HepG2 (cell line): ENCODE data around the gene DNAJC30. TPM values are rescaled to one million over a fixed set of nuclear protein-coding genes. Genes with fewer than 3 reads are reported as not detected.

Experiments used
- KAT8 ChIP-seq: IDR thresholded peaks from 2 replicates; pipeline ENCODE4 v1.6.1; 2016; ENCODE audit warnings: missing genetic modification reagents, missing compliant biosample characterization
- NKX3-1 ChIP-seq: sonication (generic); formaldehyde crosslinking; IDR thresholded peaks from 2 replicates; pipeline ENCODE4 v1.5.0; 2020; ENCODE audit warnings: missing genetic modification reagents
- RAD21 ChIP-seq: fragments of 450-650 bp; formaldehyde crosslinking; IDR thresholded peaks from 2 replicates; pipeline ENCODE4 v1.5.0; 2020; ENCODE audit warnings: mild to moderate bottlenecking
- REPIN1 ChIP-seq: sonication (generic); formaldehyde crosslinking; IDR thresholded peaks from 2 replicates; pipeline ENCODE4 v1.8.0; 2022; ENCODE audit warnings: missing genetic modification reagents, low read depth, mild to moderate bottlenecking, borderline replicate concordance
- RFX3 ChIP-seq: IDR thresholded peaks from 2 replicates; pipeline ENCODE4 v1.6.1; 2016; ENCODE audit warnings: missing biosample characterization, missing genetic modification reagents
- SPEN ChIP-seq: sonication (generic); formaldehyde crosslinking; IDR thresholded peaks from 2 replicates; pipeline ENCODE4 v1.5.1; 2020; ENCODE audit warnings: low read depth, mild to moderate bottlenecking, missing genetic modification reagents
- SSRP1 ChIP-seq: IDR thresholded peaks from 2 replicates; pipeline ENCODE4 v1.6.1; 2016; ENCODE audit warnings: control low read depth
- ZBTB38 ChIP-seq: sonication (generic); formaldehyde crosslinking; IDR thresholded peaks from 2 replicates; pipeline ENCODE4 v1.5.1; 2020; ENCODE audit warnings: mild to moderate bottlenecking, missing genetic modification reagents
- ZBTB7B ChIP-seq: sonication (generic); formaldehyde crosslinking; IDR thresholded peaks from 2 replicates; pipeline ENCODE4 v1.4.0; 2020; ENCODE audit warnings: missing genetic modification reagents
- ZNF383 ChIP-seq: sonication (generic); formaldehyde crosslinking; IDR thresholded peaks from 2 replicates; pipeline ENCODE4 v1.4.0; 2020; ENCODE audit warnings: missing genetic modification reagents, mild to moderate bottlenecking, borderline replicate concordance
- ZNF672 ChIP-seq: sonication (generic); formaldehyde crosslinking; IDR thresholded peaks from 2 replicates; pipeline ENCODE4 v1.8.1; 2022; ENCODE audit warnings: missing genetic modification reagents
- ZNF776 ChIP-seq: sonication (generic); formaldehyde crosslinking; IDR thresholded peaks from 2 replicates; pipeline ENCODE4 v1.4.0; 2020; ENCODE audit warnings: mild to moderate bottlenecking, missing genetic modification reagents
- ZNF83 ChIP-seq: sonication (generic); formaldehyde crosslinking; IDR thresholded peaks from 2 replicates; pipeline ENCODE4 v1.4.0; 2020; ENCODE audit warnings: missing genetic modification reagents, mild to moderate bottlenecking, borderline replicate concordance
- polyA plus RNA-seq, 8 experiments: library from polyadenylated mRNA; depleted of rRNA in 3 of 8; stranded (reverse) in 7 of 8; unstranded in 1 of 8; fragments of >200 nt; fragmentation: Illumina TruSeq in 4 of 8; extraction: Trizol in 4 of 8; gene quantifications; 2 replicates each; pipeline versions ENCODE4 v1.2.1 to v1.2.3, GENCODE V29; 2011 to 2016; ENCODE audit warnings: low read depth in 4 of 8, missing spikeins in 1 of 8, mixed read lengths in 1 of 8; ENCODE audit not compliant: insufficient read depth in 1 of 8
- total RNA-seq, 5 experiments: library from RNA; depleted of rRNA; stranded (reverse); fragments of >200 nt; fragmentation: Illumina TruSeq; extraction: Trizol; gene quantifications; 2 replicates each; pipeline ENCODE4 v1.2.3, GENCODE V29; 2016; ENCODE audit warnings: low read depth in 1 of 5
- TF ChIP-seq, protein P1 (sequence below): sonication (generic); formaldehyde crosslinking; IDR thresholded peaks from 2 replicates; pipeline ENCODE4 v1.4.0; 2020; ENCODE audit warnings: mild to moderate bottlenecking, missing genetic modification reagents
- TF ChIP-seq, protein P2 (sequence below): fragments of 450-650 bp; IDR thresholded peaks from 2 replicates; pipeline ENCODE4 v1.6.1; 2017; ENCODE audit warnings: mild to moderate bottlenecking
- TF ChIP-seq, protein P3 (sequence below): sonication (generic); formaldehyde crosslinking; IDR thresholded peaks from 2 replicates; pipeline ENCODE4 v1.4.0; 2020; ENCODE audit warnings: missing genetic modification reagents, mild to moderate bottlenecking, borderline replicate concordance

Gene DNAJC30
- total and polyA plus RNA-seq, 2 of the 13 experiments (the other 11 are each of a cell fraction or from before 2014, with no cell fraction given): 3.3 to 3.8 TPM

DNA sequence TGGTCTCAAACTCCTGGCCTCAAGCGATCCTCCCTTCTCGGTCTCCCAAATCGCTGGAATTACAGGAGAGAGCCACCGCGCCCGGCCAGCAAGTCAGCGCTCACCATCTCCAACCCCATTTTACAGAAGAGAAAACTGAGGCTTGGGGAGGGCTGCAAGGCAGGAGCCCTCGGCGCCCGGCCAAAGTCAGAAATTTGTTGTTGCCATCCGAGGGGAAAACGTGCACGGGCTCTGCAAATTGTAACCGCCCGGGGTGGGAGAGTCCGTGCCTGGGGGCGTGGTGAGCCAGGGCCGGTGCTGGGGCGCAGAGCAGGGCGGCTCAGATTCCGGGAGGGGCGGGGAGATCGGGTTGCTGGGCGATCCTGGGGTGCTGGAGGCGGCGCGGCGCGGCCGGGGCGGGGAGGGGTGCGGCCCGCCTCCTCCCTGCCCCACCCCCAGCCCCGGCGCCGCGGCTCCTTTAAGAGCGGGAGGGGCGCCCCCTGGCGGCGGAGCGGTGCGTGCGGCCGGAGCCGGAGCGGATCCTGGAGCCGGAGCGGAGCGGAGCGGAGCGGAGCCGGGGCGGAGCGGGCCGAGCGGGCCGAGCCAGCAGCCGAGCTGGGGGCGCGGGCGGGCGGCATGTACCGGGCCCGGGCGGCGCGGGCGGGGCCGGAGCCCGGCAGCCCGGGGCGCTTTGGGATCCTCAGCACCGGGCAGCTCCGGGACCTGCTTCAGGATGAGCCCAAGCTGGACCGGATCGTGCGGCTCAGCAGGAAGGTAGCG lies 15.7 kb downstream of the DNAJC30 start, which contains the start of gene VPS37D (continued):
- TF ChIP-seq, protein P1, sequence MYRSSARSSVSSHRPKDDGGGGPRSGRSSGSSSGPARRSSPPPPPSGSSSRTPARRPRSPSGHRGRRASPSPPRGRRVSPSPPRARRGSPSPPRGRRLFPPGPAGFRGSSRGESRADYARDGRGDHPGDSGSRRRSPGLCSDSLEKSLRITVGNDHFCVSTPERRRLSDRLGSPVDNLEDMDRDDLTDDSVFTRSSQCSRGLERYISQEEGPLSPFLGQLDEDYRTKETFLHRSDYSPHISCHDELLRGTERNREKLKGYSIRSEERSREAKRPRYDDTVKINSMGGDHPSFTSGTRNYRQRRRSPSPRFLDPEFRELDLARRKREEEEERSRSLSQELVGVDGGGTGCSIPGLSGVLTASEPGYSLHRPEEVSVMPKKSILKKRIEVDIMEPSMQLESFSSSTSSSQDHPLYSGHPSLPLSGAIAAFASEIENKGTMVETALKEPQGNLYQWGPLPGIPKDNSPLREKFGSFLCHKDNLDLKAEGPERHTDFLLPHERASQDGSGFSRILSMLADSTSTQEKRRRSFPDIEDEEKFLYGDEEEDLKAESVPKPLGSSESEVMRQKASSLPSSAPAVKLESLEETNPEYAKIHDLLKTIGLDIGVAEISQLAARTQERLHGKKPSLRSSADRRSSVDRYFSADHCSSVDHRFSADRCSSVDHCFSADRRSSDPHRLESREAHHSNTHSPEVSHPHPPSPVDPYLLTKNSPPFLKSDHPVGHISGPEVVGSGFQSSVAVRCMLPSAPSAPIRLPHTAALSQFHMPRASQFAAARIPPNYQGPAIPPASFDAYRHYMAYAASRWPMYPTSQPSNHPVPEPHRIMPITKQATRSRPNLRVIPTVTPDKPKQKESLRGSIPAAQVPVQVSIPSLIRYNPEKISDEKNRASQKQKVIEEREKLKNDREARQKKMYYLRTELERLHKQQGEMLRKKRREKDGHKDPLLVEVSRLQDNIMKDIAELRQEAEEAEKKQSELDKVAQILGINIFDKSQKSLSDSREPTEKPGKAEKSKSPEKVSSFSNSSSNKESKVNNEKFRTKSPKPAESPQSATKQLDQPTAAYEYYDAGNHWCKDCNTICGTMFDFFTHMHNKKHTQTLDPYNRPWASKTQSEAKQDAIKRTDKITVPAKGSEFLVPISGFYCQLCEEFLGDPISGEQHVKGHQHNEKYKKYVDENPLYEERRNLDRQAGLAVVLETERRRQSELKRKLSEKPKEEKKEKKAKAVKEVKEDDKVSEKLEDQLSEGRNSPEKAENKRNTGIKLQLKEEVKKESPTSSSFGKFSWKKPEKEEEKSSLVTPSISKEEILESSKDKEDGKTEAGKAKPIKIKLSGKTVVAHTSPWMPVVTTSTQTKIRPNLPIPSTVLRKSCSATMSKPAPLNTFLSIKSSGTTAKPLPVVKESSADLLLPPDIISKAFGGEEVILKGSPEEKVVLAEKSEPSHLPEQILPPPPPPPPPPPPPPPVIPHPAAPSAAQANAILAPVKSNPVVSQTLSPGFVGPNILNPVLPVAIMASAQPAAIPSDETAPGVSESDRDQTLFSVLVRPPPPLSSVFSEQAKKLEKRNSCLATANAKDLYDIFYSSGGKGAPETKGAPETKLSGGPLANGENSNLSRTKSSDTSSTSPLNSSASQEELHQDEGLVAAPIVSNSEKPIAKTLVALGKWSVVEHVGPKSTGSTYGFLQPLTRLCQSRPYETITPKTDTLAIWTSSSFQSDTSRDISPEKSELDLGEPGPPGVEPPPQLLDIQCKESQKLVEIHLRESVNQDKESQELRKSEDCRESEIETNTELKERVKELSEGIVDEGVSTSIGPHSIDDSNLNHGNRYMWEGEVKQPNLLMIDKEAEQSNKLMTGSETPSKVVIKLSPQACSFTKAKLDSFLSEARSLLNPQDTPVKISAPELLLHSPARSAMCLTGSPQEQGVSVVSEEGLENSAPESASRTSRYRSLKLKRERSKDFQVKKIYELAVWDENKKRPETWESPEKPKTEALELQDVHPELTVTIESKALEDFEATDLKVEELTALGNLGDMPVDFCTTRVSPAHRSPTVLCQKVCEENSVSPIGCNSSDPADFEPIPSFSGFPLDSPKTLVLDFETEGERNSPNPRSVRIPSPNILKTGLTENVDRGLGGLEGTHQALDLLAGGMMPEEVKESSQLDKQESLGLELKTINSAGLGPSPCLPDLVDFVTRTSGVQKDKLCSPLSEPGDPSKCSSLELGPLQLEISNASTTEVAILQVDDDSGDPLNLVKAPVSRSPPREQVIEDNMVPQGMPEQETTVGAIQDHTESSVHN (CRISPR knock-in tag): peak; percentile 56; the same call in 1 of the 2 replicates
- TF ChIP-seq REPIN1 (CRISPR knock-in tag) (no peak), ZNF776 (CRISPR knock-in tag) (no peak), ZNF383 (no peak), NKX3-1 (CRISPR knock-in tag) (no peak), ZBTB38 (peak; percentile 80), SSRP1 (CRISPR knock-in tag) (no peak), ZNF83 (CRISPR knock-in tag) (no peak), ZBTB7B (no peak), SPEN (CRISPR knock-in tag) (peak; percentile 55; the same call in 1 of the 2 replicates), RFX3 (no peak), KAT8 (CRISPR knock-in tag) (no peak), RAD21 (CRISPR knock-in tag) (peak; percentile 97), ZNF672 (CRISPR knock-in tag) (no peak)
- TF ChIP-seq, protein P2, sequence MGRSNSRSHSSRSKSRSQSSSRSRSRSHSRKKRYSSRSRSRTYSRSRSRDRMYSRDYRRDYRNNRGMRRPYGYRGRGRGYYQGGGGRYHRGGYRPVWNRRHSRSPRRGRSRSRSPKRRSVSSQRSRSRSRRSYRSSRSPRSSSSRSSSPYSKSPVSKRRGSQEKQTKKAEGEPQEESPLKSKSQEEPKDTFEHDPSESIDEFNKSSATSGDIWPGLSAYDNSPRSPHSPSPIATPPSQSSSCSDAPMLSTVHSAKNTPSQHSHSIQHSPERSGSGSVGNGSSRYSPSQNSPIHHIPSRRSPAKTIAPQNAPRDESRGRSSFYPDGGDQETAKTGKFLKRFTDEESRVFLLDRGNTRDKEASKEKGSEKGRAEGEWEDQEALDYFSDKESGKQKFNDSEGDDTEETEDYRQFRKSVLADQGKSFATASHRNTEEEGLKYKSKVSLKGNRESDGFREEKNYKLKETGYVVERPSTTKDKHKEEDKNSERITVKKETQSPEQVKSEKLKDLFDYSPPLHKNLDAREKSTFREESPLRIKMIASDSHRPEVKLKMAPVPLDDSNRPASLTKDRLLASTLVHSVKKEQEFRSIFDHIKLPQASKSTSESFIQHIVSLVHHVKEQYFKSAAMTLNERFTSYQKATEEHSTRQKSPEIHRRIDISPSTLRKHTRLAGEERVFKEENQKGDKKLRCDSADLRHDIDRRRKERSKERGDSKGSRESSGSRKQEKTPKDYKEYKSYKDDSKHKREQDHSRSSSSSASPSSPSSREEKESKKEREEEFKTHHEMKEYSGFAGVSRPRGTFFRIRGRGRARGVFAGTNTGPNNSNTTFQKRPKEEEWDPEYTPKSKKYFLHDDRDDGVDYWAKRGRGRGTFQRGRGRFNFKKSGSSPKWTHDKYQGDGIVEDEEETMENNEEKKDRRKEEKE: no peak
- TF ChIP-seq, protein P3, sequence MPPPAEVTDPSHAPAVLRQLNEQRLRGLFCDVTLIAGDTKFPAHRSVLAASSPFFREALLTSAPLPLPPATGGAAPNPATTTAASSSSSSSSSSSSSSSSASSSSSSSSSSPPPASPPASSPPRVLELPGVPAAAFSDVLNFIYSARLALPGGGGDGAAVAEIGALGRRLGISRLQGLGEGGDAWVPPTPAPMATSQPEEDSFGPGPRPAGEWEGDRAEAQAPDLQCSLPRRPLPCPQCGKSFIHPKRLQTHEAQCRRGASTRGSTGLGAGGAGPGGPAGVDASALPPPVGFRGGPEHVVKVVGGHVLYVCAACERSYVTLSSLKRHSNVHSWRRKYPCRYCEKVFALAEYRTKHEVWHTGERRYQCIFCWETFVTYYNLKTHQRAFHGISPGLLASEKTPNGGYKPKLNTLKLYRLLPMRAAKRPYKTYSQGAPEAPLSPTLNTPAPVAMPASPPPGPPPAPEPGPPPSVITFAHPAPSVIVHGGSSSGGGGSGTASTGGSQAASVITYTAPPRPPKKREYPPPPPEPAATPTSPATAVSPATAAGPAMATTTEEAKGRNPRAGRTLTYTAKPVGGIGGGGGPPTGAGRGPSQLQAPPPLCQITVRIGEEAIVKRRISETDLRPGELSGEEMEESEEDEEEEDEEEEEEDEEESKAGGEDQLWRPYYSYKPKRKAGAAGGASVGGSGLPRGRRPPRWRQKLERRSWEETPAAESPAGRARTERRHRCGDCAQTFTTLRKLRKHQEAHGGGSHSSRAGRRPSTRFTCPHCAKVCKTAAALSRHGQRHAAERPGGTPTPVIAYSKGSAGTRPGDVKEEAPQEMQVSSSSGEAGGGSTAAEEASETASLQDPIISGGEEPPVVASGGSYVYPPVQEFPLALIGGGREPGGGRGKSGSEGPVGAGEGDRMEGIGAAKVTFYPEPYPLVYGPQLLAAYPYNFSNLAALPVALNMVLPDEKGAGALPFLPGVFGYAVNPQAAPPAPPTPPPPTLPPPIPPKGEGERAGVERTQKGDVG: no peak
